ENCODE measurements around the gene PPP6R3.

PPP6R3 gene

GRCh38 chr11:68646832-68647231, 186.3 kb downstream of the PPP6R3 start:
- no peak for DNase-seq (ENCODE audit: extremely low read depth in 1 of 2, low read depth in 1 of 2)

- no peak for DNase-seq (ENCODE audit: extremely low read depth in 1 of 2, low read depth in 1 of 2)
These were observed 189.5 kb downstream of the PPP6R3 start for GRCh38 chr11:68649851-68650555.

- DNase-seq (ENCODE audit: extremely low read depth in 1 of 2, low read depth in 1 of 2) = no peak
These were observed 190.2 kb downstream of the PPP6R3 start for GRCh38 chr11:68650801-68651200.

DNA sequence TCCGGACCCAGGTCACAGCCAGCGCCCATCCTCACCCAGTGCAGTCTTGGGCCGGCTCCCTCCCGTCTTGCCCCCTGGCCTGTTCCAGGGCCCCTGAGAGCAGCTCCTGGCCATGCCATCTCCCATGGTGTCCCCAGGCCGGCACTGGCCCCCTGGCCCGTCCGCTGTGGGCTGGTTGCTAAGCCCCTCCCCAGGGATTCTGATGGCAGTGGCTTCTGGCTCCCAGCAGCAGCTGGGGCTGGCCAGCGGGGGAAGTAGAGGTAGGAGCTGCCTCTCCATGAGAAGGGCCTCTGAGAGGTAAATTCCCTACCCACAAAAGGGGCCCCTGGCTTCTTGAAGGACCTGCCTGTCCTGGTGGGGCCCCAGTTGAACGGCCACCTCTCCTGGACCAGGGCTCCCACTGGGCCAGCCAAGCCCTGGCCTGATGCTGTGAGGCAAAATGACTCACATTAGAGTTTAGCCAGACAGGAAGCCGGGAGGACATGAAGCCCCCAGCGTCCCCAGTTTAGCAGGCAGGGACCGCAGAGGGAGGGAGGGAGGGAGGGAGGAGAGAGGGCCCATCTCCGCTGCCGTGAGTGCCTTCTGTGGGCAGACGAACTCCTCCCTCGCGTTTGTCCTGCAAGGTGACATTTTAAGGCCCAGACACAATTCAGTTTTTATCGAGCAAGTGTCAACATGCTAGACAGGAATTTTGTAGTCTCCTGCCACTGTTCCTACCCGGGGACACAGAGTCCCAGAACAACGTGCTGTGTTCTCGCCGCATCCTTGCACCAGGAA, 190.8 kb downstream of the PPP6R3 start:
- DNase-seq (ENCODE audit: extremely low read depth in 1 of 2, low read depth in 1 of 2) = no peak

- DNase-seq (ENCODE audit: extremely low read depth in 1 of 2, low read depth in 1 of 2) = no peak
These were observed 191.6 kb downstream of the PPP6R3 start for GRCh38 chr11:68651985-68652682.

- DNase-seq (ENCODE audit: extremely low read depth in 1 of 2, low read depth in 1 of 2) = no peak
These were observed 192.2 kb downstream of the PPP6R3 start for GRCh38 chr11:68652683-68653156.

DNA sequence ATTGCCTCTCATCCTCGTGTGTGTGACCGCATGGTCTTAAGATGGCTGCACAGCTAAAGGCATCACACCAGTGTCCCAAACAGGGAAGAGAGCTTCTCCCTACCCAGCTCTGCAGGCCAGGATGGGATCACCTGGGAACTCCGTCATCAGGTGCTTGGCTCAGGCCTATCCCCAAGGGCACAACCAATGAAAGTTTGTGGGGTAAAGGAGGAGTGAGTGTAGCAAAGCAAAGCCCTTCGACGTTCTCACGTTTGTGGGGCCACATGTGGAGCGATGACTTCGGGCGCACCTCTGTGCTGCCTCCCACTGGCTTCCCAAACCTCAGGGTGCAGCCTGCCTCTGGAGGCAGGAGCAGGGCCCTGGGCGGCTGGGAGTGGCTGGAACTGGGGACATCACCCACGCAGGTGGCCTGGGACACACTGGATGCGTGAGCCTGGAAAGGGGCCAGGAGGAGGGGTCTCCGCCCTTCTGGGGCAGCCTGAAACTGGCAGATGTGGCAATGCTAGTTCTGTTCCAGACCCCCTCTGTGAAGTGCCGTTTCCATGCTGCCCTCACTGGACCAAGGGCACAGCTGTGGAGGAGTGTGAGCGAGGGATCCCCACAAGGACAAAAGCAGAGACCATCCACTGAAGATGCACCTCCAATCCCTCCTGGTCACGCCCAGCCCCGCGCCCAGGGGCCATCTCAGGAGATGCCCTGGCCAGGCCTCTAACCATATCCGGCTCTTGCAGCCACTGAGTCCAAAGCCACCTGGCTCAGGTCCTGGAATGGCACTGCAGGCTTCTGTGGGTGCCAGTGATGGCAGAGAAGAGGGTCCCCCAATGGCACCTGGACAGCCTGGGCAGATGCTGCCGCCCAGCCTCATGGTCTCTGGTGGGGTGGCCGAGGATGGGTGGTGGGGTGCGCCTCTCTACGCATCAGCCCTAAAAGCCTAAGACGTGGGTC, 193.2 kb downstream of the PPP6R3 start:
- DNase-seq (ENCODE audit: extremely low read depth in 1 of 2, low read depth in 1 of 2) = no peak

- DNase-seq (ENCODE audit: extremely low read depth in 1 of 2, low read depth in 1 of 2) = no peak
These were observed 194.4 kb downstream of the PPP6R3 start for GRCh38 chr11:68654978-68655377.

DNA sequence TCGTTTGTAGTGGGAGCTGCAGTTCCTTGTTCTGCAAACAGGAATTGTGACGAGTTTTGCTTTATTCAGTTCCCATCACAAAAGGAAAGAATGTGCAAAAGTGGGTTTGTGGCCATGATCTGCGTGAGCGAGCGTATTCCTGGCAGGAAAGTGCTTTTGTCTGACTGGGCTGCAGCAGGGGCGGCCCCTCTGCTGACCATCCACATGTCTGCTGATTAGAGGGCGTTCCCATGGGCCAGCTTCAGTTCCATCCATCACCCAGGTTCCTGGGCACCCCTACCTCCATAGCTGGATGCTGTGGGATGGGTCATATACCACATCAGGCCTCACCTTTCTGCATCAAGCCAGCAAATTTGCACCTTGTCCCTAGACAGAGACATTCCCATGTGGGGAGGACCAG, 194.9 kb downstream of the PPP6R3 start:
- DNase-seq (ENCODE audit: extremely low read depth in 1 of 2, low read depth in 1 of 2) = no peak

DNA sequence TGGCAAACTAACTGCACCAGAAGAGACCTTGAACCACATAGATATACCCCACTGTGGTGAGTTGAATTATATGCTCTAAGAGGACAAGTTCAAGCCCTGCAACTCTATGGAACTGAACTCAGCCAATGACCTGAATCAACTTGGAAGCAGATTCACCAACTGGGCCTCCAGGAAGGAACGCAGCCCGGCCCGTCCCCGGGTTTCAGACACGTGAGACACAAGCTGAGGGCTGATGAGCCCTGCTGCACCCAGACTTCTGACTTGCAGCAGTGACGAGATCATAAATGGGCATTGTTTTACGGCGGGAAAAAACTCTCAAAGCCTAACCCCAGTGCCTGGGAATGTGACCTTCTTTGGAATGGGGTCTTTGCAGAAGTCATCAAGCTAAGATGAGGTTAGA, 195.3 kb downstream of the PPP6R3 start:
- no peak for DNase-seq (ENCODE audit: extremely low read depth in 1 of 2, low read depth in 1 of 2)

DNA sequence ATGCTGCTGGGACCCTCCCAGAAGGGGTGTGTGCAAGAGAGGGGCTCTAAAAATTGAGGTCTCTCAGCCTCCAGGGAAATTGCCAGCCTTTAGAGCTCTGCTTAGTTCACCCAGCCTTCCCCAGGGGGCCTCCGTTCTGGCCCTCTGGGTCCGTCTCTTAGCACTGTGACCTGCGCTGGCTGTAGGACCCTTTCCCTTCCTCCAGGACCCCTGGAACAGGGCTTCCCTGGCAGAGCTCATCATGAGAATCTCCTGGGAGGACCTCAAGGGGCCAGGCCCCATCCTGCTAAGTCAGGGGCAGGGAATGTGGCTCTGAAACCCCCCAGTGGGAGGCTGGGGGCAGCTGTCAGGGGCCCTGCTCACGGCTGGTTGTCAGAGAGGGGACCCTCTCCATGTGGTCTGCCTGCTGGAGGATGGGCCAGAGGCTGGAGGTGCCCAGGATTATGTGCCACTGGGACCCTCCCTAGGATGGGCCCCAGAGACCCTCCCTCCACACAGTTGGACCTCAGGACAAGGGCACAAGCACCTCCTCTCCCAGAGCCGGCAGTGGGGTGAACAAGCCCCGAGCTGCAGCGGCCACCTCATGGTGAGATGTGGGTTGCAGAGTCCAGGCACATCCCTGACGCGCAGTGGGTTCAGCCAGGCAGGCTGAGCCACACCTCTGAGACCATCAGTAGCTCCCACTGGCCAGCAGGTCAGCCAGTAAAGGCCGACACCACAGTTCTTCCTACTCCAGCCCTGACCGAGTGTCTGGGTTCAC, 196.6 kb downstream of the PPP6R3 start:
- DNase-seq (ENCODE audit: extremely low read depth in 1 of 2, low read depth in 1 of 2) = no peak

- no peak for DNase-seq (ENCODE audit: extremely low read depth in 1 of 2, low read depth in 1 of 2)
These were observed 197.5 kb downstream of the PPP6R3 start for GRCh38 chr11:68658097-68658496.

DNA sequence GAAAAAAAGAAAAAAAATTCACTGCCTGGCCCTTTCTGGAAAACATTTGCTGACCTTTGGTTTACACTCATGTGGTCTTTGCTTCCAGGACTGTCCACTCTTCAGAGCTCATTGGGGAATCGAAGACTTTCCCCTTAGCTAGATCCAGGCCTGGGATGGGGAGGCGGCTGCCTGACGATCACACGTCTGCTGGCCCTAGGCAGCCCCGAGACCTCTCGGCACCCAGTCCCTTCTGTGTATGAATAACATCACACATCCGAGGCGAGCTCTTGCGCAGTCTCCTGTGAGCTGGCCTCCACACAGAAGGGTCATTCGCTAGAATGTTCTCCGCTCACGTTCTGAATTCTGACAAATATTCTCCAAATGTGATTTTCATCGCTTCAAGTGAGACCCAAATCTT, 198.1 kb downstream of the PPP6R3 start:
- no peak for DNase-seq (ENCODE audit: extremely low read depth in 1 of 2, low read depth in 1 of 2)

GRCh38 chr11:68659158-68659921, 198.8 kb downstream of the PPP6R3 start:
- no peak for DNase-seq (ENCODE audit: extremely low read depth in 1 of 2, low read depth in 1 of 2)

DNA sequence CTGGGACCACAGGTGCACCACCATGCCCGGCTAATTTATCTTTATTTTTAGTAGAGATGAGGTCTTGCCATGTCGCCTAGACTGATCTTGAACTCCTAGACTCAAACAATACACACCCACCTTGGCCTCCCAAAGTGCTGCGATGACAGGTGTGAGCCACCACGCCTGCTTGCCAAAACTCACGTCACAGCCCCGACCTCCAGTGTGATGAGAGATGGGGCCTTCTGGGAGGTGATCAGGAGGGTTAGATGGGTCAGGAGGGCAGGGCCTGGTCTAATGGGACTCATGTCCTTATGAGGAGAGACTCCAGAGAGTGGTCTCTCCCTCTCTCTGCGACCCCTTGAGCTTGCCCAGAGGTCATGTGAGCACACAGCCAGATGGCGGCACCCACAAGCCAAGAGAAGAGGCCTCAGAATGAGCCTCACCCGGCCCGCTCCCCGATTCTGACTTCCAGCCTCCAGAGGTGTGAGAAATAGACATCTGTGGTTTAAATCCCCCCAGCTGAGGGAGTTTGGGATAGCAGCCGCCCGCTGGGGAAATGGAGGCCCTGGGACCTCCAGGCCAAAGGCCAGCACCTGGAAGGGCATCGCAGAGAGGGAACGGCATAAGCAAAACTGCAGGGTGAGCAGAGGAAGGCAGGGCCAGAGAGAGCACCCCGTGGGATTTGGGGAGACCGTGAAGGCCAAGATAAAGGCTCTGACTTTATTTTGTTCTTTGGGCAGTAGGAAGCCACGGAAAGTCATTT, 199.7 kb downstream of the PPP6R3 start:
- DNase-seq (ENCODE audit: extremely low read depth in 1 of 2, low read depth in 1 of 2) = no peak

GRCh38 chr11:68661014-68661413, 200.5 kb downstream of the PPP6R3 start:
- no peak for DNase-seq (ENCODE audit: extremely low read depth in 1 of 2, low read depth in 1 of 2)

DNA sequence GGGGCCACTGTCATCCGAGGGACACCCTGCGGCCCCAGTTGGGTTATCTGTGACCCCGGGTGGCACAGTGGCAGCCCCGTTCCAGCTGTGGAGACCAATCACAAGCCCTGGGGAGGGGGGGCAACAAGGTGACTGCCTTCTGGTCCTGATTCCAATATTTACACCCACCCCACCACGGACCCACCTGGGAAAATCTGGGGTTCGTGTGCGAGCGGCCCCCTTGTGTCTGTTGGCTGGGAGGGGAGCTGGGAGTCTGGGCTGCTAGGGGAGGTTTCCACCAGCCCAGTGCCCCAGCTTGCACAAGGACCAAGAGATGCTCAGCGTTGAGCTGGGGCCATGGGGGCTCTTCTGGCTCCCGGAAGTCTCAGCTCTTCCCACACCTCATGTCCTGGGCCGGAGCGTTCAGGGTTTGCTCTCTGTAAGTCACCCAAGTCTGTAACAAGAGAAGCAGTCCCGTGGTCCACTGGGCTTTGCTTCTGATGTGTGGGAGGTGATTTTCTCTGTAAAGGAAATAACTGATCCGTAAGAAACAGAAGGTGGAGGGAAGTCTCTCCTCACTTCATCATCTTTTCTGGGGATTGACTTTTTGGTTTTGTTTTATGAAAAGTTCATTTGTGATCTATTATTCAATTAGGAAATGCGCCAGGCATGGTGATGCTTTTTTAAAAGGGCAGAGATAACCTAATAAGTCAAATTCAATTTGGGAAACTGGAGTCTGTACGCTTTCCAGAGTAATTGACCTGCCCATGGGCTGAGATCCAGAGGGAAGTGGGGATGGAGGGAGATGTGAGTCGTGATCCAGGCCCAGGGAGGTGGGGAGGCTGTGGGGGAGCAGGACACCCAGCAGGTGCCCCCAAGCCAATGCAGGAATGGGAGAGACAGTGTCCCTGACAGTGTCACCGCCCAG, 201.4 kb downstream of the PPP6R3 start:
- no peak for DNase-seq (ENCODE audit: extremely low read depth in 1 of 2, low read depth in 1 of 2)

All from stimulated activated CD8-positive, alpha-beta memory T cell treated with anti-CD3 and anti-CD28 coated beads, Interleukin-7, amount 100 ng/mL, for 48 hours (primary cell).